ENCODE measurements around the gene TAF11L14.

Gene TAF11L14

DNA sequence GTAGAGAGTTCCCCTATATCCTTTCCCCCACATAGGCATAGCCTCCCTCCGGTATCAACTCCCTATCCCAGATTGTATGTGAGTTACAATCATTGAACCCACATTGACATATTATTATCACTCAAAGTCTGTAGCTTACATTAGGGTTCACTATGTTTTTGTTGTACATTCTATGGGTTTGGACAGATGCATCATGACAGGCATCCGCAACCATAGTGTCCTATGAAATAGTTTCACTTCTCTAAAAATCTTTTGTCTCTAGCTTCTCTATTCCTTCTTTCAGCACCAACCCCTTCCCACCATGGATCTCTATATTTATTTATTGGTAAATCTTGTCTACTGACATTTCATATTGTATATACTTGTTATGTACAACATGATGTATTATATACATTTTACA lies 31.6 kb downstream of the TAF11L14 start:
- TF ChIP-seq, protein P1, sequence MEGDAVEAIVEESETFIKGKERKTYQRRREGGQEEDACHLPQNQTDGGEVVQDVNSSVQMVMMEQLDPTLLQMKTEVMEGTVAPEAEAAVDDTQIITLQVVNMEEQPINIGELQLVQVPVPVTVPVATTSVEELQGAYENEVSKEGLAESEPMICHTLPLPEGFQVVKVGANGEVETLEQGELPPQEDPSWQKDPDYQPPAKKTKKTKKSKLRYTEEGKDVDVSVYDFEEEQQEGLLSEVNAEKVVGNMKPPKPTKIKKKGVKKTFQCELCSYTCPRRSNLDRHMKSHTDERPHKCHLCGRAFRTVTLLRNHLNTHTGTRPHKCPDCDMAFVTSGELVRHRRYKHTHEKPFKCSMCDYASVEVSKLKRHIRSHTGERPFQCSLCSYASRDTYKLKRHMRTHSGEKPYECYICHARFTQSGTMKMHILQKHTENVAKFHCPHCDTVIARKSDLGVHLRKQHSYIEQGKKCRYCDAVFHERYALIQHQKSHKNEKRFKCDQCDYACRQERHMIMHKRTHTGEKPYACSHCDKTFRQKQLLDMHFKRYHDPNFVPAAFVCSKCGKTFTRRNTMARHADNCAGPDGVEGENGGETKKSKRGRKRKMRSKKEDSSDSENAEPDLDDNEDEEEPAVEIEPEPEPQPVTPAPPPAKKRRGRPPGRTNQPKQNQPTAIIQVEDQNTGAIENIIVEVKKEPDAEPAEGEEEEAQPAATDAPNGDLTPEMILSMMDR (IDR thresholded peaks at IDR 0.05), result no peak

DNA sequence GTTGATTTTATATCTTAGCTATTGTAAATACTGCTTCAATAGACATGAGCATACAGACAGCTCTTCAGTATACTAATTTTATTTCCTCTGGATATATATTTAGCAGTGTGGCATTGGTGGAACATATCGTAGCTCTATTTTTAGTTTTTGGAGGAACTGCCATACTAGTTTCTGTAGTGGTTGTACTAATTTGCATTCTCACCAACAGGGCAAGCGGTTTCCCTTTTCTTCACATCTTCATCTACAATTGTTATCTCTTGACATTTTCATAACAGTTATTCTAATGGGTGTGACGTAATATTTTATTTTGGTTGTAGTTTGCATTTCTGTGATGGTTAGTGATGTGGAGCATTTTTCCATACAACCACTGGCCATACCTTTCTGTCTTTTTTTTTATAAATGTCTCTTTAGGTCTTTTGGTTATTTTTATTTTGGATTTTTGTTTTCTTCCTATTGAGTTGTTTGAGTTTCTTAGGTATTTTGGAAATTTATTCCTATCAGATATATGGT lies 32.5 kb downstream of the TAF11L14 start:
- TF ChIP-seq, protein P1 (IDR thresholded peaks at IDR 0.05), result no peak

DNA sequence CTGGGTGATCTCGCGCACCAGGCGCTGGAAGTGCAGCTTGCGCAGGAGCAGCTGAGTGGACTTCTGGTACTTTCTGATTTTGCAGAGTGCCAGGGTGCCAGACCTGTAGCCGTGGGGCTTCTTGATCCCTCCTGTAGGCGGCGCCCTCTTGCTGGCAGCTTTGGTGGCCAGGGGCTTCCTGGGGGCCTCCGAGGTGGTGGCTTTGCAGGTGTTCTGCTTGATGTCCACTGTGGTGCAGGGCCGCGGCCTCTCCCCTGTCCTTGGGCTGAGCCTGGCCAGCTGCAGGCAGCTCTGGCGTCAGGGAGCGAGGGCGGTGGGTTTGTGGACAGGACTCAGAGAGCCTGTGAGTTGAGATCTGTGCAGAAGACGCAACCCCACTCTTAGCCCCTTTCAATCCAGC lies 36.1 kb downstream of the TAF11L14 start:
- TF ChIP-seq, protein P1 (IDR thresholded peaks at IDR 0.05), result no peak

DNA sequence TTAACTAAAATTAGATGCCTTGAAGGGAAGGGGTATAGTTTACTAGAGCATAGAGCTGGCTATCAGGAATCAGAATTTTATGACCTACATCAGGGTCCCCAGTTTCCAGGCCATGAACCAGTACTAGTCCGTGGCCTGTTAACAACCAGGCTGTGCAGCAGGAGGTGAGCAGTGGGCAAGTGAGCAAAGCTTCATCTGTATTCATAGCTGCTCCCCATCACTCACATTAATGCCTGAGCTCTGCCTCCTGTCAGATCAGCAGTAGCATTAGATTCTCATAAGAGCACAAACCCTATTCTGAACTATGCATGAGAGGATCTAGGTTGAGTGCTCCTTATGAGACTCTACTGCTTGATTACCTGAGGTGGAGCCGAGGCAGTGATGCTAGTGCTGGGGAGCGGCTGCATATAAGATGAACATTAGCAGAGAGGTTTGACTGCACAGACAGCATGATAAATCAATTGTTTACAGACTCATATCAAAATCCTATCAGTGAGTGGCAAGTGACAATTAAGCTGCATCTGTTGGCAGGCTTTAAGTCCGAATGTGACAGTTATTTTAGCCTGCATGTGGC lies 44.6 kb downstream of the TAF11L14 start:
- TF ChIP-seq, protein P1 (IDR thresholded peaks at IDR 0.05), result no peak

DNA sequence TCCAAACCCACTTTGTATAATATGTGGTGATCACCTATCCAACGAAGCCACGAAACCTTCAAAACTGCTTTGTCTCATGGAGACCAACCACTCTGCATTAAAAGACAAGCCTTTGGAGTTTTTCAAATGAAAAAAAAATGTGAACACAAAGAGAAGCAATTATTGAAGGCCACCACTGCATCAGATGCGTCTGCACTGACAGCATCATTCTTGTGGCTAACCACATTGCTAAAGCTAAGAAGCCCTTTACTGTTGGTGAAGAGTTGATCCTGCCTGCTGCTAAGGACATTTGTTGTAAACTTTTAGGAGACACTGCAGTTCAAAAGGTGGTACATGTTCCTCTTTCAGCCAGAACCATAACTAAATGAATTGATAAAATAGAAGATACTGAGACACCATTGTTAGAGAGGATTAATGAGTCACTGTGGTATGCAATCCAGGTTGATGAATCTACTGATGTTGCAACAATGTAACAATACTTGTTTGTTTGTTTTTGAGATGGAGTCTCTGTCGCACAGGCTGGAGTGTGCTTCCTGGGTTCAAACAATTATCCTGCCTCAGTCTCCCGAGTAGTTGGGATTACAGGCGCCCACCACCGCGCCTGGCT lies 45.4 kb downstream of the TAF11L14 start:
- TF ChIP-seq, protein P1 (IDR thresholded peaks at IDR 0.05), result no peak

DNA sequence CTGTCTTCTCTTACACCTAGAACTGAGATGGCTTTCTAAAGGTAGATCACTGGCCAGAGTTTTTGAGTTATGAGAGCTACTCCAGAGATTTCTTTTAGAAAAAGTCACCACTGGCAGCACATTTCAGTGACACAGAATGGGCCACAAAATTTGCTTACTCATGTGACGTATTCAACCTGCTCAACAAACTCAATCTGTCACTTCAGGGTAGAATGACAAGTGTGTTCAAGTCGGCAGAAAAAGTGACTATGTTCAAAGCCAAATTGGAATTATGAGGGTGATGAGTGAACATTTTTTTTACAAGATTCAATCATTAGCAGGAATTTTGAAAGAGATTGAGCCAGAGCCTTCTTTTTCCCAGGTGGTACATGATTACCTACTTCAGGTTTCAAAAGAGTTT lies 46.5 kb downstream of the TAF11L14 start:
- TF ChIP-seq, protein P1 (IDR thresholded peaks at IDR 0.05), result no peak
